ENCODE data around the gene CMSS1.

DNA sequence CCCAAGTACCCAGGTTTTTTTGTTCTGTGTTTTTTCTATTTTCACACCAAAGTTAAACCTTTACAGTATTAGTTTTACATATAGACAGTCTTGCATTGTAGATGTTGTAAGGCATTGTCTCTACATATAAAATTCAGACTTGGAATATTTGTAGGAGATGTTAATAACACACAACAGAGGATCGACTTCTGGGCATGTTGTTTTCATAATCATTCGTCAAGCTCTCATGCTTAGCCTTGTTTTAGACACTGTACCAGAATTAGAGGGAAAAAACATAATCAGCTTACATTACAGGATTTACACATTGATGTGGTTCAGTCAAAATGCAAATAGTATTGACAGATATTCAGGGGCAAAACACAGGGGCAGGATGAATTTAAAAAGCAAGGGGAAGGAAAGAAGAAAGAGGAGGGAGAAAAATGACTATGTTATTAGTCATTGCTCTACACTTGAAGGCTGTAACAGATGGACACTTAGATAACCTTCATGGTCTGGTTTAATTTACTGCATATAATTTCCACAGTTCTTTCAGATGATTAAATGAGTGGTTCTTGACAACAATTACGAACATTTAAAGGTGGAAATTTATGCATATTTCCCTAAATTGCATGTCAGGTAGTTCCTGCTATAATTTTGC, 7.5 kb downstream of the CMSS1 start:
- TF ChIP-seq CTCF (IDR thresholded peaks at IDR 0.05 in 2 of 3, conservative IDR thresholded peaks at IDR 0.05 in 1 of 3; ENCODE audit: borderline replicate concordance in 1 of 3, insufficient read depth in 1 of 3, low read depth in 2 of 3, low read length in 2 of 3) (no peak), EZH2 (IDR thresholded peaks at IDR 0.05) (no peak), POLR2A (IDR thresholded peaks at IDR 0.05; ENCODE audit: borderline replicate concordance, extremely low read depth, insufficient read depth, insufficient read length) (no peak)
- TF ChIP-seq, protein P1, sequence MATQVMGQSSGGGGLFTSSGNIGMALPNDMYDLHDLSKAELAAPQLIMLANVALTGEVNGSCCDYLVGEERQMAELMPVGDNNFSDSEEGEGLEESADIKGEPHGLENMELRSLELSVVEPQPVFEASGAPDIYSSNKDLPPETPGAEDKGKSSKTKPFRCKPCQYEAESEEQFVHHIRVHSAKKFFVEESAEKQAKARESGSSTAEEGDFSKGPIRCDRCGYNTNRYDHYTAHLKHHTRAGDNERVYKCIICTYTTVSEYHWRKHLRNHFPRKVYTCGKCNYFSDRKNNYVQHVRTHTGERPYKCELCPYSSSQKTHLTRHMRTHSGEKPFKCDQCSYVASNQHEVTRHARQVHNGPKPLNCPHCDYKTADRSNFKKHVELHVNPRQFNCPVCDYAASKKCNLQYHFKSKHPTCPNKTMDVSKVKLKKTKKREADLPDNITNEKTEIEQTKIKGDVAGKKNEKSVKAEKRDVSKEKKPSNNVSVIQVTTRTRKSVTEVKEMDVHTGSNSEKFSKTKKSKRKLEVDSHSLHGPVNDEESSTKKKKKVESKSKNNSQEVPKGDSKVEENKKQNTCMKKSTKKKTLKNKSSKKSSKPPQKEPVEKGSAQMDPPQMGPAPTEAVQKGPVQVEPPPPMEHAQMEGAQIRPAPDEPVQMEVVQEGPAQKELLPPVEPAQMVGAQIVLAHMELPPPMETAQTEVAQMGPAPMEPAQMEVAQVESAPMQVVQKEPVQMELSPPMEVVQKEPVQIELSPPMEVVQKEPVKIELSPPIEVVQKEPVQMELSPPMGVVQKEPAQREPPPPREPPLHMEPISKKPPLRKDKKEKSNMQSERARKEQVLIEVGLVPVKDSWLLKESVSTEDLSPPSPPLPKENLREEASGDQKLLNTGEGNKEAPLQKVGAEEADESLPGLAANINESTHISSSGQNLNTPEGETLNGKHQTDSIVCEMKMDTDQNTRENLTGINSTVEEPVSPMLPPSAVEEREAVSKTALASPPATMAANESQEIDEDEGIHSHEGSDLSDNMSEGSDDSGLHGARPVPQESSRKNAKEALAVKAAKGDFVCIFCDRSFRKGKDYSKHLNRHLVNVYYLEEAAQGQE (IDR thresholded peaks at IDR 0.05; ENCODE audit: low read depth): no peak
